Measurements from ENCODE around the gene HIRA.

The HIRA gene

GRCh38 chr22:19291580-19292457 is 139.7 kb downstream of the HIRA start, which contains the start of gene CLTCL1:
Gene CLTCL1 (minus strand): TSS chr22:19291719. CDS start chr22:19291641, 78 bp downstream.
- H3K4me3 ChIP-seq (ENCODE audit: low read depth, low read length), result peak within 1 kb of the TSS; percentile 62
- in situ Hi-C loops (cut with HindIII; ENCODE audit: low sequenced_read_pairs), result no loop called here
- no peak for TF ChIP-seq CTCF (IDR thresholded peaks at IDR 0.05; ENCODE audit: low read depth, low read length, missing control alignments)
- DNase-seq (ENCODE audit: low read depth), result peak; percentile 18

- in situ Hi-C loops (cut with HindIII; ENCODE audit: low sequenced_read_pairs), result no loop called here
- TF ChIP-seq CTCF (IDR thresholded peaks at IDR 0.05; ENCODE audit: low read depth, low read length, missing control alignments), result no peak
- H3K4me3 ChIP-seq (ENCODE audit: low read depth, low read length), result peak overlapping the region; percentile 58
- no peak for DNase-seq (ENCODE audit: low read depth)
Observed at GRCh38 chr22:19291218-19291579, 140.3 kb downstream of the HIRA start.

GRCh38 chr22:19290400-19291217 is 140.9 kb downstream of the HIRA start:
- peak overlapping the region; percentile 58 for H3K4me3 ChIP-seq (ENCODE audit: low read depth, low read length)
- no peak for DNase-seq (ENCODE audit: low read depth)
- TF ChIP-seq CTCF (IDR thresholded peaks at IDR 0.05; ENCODE audit: low read depth, low read length, missing control alignments), result no peak
- in situ Hi-C loops (cut with HindIII; ENCODE audit: low sequenced_read_pairs), result no loop called here

GRCh38 chr22:19289475-19290161 is 141.9 kb downstream of the HIRA start:
- in situ Hi-C loops (cut with HindIII; ENCODE audit: low sequenced_read_pairs), result no loop called here
- no peak for TF ChIP-seq CTCF (IDR thresholded peaks at IDR 0.05; ENCODE audit: low read depth, low read length, missing control alignments)
- peak; percentile 82 for DNase-seq (ENCODE audit: low read depth)
- no peak overlapping the region for H3K4me3 ChIP-seq (ENCODE audit: low read depth, low read length)

- no peak for TF ChIP-seq CTCF (IDR thresholded peaks at IDR 0.05; ENCODE audit: low read depth, low read length, missing control alignments)
- no peak overlapping the region for H3K4me3 ChIP-seq (ENCODE audit: low read depth, low read length)
- peak; percentile 68 for DNase-seq (ENCODE audit: low read depth)
- in situ Hi-C loops (cut with HindIII; ENCODE audit: low sequenced_read_pairs), result no loop called here
Observed at GRCh38 chr22:19287889-19288288, 143.6 kb downstream of the HIRA start.

- no peak overlapping the region for H3K4me3 ChIP-seq (ENCODE audit: low read depth, low read length)
- no peak for DNase-seq (ENCODE audit: low read depth)
- TF ChIP-seq CTCF (IDR thresholded peaks at IDR 0.05; ENCODE audit: low read depth, low read length, missing control alignments), result no peak
- in situ Hi-C loops (cut with HindIII; ENCODE audit: low sequenced_read_pairs), result no loop called here
Observed at GRCh38 chr22:19287076-19287707, 144.3 kb downstream of the HIRA start.

Measured in astrocyte of the cerebellum (primary cell).